ENCODE results near the gene OR10K1. TPM values are rescaled to one million over a fixed set of nuclear protein-coding genes. Genes with fewer than 3 reads are reported as not detected.

The OR10K1 gene
- total and polyA plus RNA-seq, 9 of the 15 experiments (the other 6 are each of a cell fraction or from before 2014, with no cell fraction given) = not detected

DNA sequence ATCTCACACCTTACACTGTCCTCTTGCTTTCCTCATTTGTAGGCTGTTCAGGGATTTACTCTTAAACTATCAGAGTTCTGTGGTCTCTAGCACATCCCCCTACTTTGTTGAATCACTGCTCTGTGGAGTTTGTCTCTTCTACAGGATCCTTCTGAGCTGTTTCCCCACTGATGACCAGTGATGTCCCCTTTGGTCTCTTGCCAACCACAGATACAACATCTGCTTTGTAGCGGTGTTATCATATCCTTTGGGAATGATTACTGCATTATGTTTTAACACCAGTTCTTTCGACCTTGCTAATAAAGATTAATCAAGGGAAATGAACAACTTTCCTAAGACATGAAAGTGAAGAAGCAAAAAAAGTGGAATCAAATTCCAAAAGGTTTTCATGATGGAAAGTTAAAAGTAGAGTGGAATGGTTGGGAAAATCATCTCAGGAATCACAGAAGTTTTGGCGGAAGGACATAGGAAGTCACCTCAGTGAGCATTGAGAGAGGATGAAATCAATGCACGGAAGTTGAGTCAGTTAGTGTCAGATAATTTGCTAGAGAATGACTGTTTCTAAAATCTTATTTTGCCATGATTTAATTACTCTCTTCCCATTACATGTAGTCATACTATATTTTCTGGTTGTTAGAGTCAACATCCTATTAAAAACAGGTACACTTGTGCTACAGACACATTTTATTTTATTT, 46.8 kb upstream of the OR10K1 start:
- Histone ChIP-seq H3K4me2 (ENCODE audit: insufficient read depth, low read length) (no peak overlapping the region), H3K27ac (ENCODE audit: extremely low read depth, low read depth, low read length) (no peak overlapping the region), H3K9me3 (replicated peaks; ENCODE audit: control insufficient read depth, insufficient read depth, low read depth, low read length) (no peaks in the 10 kb centered on the region), H3K4me3 (no peak overlapping the region), H3K9me1 (ENCODE audit: control insufficient read depth, insufficient read depth, low read length) (no peaks in the 10 kb centered on the region), H3K9ac (ENCODE audit: insufficient read depth in 1 of 2, low read depth in 2 of 2, low read length in 2 of 2) (no peak overlapping the region), H3K36me3 (ENCODE audit: control insufficient read depth, insufficient read depth, low read length) (no peaks in the 10 kb centered on the region), H3K4me1 (replicated peaks in 1 of 2; ENCODE audit: control insufficient read depth in 2 of 2, insufficient read depth in 2 of 2, low read length in 2 of 2) (no peaks in the 10 kb centered on the region), H3K27me3 (ENCODE audit: control insufficient read depth in 2 of 2, insufficient read depth in 2 of 2, low read length in 2 of 2) (no peaks in the 10 kb centered on the region), H4K20me1 (replicated peaks; ENCODE audit: control insufficient read depth, insufficient read depth, low read length) (no peaks in the 10 kb centered on the region), H2AFZ (ENCODE audit: low read depth, low read length) (no peak overlapping the region), H3K79me2 (ENCODE audit: control insufficient read depth, insufficient read depth, low read length) (no peaks in the 10 kb centered on the region)
- FAIRE-seq (no peak), DNase-seq (ENCODE audit: extremely low read depth in 1 of 4, low spot score in 3 of 4) (no peak), ATAC-seq (no peak)
- in situ Hi-C loops (cut with MboI) (no loop called here), intact Hi-C loops (cut with micrococcal nuclease) (no loop called here)
- no TSS peak for BruUV-seq (replicated peaks)
- ChIA-PET POLR2A (no interaction called here), CTCF (ENCODE audit: low intra/inter-chr PET ratio) (no interaction called here)
- whole genome bisulfite sequencing (ENCODE audit: insufficient coverage, low coverage, missing lambda C conversion rate) = 1% methylated on average over 4 of the region's 4 CpGs
- no peak for TF ChIP-seq STAT5B (CRISPR knock-in tag; IDR thresholded peaks at IDR 0.05)
- TF ChIP-seq ZNF384 (IDR thresholded peaks at IDR 0.05; ENCODE audit: low read depth, low read length) = no peak
- TF ChIP-seq BCL6 (CRISPR knock-in tag; IDR thresholded peaks at IDR 0.05) = no peak
- TF ChIP-seq MBD1 (CRISPR knock-in tag; IDR thresholded peaks at IDR 0.05) = no peak
- no peak for TF ChIP-seq ZNF512 (tag; IDR thresholded peaks at IDR 0.05)
- no peak for TF ChIP-seq FOXA1 (IDR thresholded peaks at IDR 0.05; ENCODE audit: borderline replicate concordance)
- no peak for TF ChIP-seq LCOR (CRISPR knock-in tag; IDR thresholded peaks at IDR 0.05)
- no peak for TF ChIP-seq FOXP1 (CRISPR knock-in tag; IDR thresholded peaks at IDR 0.05)
- no peak for TF ChIP-seq SRSF3 (IDR thresholded peaks at IDR 0.05; ENCODE audit: insufficient read depth, low read length)
- TF ChIP-seq DIDO1 (tag; IDR thresholded peaks at IDR 0.05; ENCODE audit: low read depth) = no peak
- no peak for TF ChIP-seq IFI16 (CRISPR knock-in tag; IDR thresholded peaks at IDR 0.05)
- TF ChIP-seq MCM5 (IDR thresholded peaks at IDR 0.05; ENCODE audit: low read depth) = no peak
- TF ChIP-seq, protein P1, sequence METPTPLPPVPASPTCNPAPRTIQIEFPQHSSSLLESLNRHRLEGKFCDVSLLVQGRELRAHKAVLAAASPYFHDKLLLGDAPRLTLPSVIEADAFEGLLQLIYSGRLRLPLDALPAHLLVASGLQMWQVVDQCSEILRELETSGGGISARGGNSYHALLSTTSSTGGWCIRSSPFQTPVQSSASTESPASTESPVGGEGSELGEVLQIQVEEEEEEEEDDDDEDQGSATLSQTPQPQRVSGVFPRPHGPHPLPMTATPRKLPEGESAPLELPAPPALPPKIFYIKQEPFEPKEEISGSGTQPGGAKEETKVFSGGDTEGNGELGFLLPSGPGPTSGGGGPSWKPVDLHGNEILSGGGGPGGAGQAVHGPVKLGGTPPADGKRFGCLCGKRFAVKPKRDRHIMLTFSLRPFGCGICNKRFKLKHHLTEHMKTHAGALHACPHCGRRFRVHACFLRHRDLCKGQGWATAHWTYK (CRISPR knock-in tag; IDR thresholded peaks at IDR 0.05) = no peak
- TF ChIP-seq, protein P2, sequence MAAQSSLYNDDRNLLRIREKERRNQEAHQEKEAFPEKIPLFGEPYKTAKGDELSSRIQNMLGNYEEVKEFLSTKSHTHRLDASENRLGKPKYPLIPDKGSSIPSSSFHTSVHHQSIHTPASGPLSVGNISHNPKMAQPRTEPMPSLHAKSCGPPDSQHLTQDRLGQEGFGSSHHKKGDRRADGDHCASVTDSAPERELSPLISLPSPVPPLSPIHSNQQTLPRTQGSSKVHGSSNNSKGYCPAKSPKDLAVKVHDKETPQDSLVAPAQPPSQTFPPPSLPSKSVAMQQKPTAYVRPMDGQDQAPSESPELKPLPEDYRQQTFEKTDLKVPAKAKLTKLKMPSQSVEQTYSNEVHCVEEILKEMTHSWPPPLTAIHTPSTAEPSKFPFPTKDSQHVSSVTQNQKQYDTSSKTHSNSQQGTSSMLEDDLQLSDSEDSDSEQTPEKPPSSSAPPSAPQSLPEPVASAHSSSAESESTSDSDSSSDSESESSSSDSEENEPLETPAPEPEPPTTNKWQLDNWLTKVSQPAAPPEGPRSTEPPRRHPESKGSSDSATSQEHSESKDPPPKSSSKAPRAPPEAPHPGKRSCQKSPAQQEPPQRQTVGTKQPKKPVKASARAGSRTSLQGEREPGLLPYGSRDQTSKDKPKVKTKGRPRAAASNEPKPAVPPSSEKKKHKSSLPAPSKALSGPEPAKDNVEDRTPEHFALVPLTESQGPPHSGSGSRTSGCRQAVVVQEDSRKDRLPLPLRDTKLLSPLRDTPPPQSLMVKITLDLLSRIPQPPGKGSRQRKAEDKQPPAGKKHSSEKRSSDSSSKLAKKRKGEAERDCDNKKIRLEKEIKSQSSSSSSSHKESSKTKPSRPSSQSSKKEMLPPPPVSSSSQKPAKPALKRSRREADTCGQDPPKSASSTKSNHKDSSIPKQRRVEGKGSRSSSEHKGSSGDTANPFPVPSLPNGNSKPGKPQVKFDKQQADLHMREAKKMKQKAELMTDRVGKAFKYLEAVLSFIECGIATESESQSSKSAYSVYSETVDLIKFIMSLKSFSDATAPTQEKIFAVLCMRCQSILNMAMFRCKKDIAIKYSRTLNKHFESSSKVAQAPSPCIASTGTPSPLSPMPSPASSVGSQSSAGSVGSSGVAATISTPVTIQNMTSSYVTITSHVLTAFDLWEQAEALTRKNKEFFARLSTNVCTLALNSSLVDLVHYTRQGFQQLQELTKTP (IDR thresholded peaks at IDR 0.05; ENCODE audit: low read depth in 1 of 2, partially characterized antibody in 2 of 2) = no peak

Data from K562 (cell line).